HUES48 (cell line): ENCODE data around the gene CYP46A1.
"Not testable (repeated sequence)": the region's sequence is repeated elsewhere in the genome, so short reads cannot be mapped to it uniquely, and the experiment has no call there.

Experiments
- H3K27ac ChIP-seq: one replicate; pipeline ENCODE4 v1.7.0; 2013; ENCODE audit warnings: low read depth, low read length, inconsistent platforms
- H3K27me3 ChIP-seq: 2 replicates; pipeline ENCODE4 v1.6.1; 2013; ENCODE audit warnings: mild to moderate bottlenecking, low read length; ENCODE audit not compliant: control insufficient read depth, insufficient read depth
- H3K36me3 ChIP-seq: 2 replicates; pipeline ENCODE4 v1.6.1; 2013; ENCODE audit warnings: low read length; ENCODE audit not compliant: control insufficient read depth, insufficient read depth
- H3K4me1 ChIP-seq: 2 replicates; pipeline ENCODE4 v1.6.1; 2013; ENCODE audit warnings: mild to moderate bottlenecking, low read length; ENCODE audit not compliant: control insufficient read depth, insufficient read depth
- H3K4me3 ChIP-seq: 2 replicates; pipeline ENCODE4 v1.5.1; 2013; ENCODE audit warnings: mild to moderate bottlenecking, low read depth, low read length
- H3K9ac ChIP-seq: 2 replicates; pipeline ENCODE4 v1.6.1; 2013; ENCODE audit warnings: mild to moderate bottlenecking, low read depth, low read length, moderate library complexity
- H3K9me3 ChIP-seq: 2 replicates; pipeline ENCODE4 v1.6.1; 2013; ENCODE audit warnings: low read length; ENCODE audit not compliant: control insufficient read depth, insufficient read depth

Gene CYP46A1

GRCh38 chr14:99683619-99684409 lies at the start of gene CYP46A1:
CYP46A1 (plus strand) TSS chr14:99684298; CDS start chr14:99684418, 120 bp downstream.
- peak within 1 kb of the TSS; percentile 77 for H3K27ac ChIP-seq
- peak within 1 kb of the TSS; percentile 44; the same call in 1 of the 2 replicates for H3K9ac ChIP-seq
- peaks cover 9% of the 10 kb centered on the region; the same call in 1 of the 2 replicates for H3K4me1 ChIP-seq
- no peaks in the 10 kb centered on the region; the same call in 1 of the 2 replicates for H3K27me3 ChIP-seq
- H3K36me3 ChIP-seq = no peaks in the 10 kb centered on the region
- H3K4me3 ChIP-seq = peak within 1 kb of the TSS; percentile 93
- no peaks in the 10 kb centered on the region for H3K9me3 ChIP-seq

GRCh38 chr14:99634443-99634842 lies 49.7 kb upstream of the CYP46A1 start:
- Histone ChIP-seq H3K9ac (no peak overlapping the region), H3K27ac (no peak overlapping the region), H3K4me3 (no peak overlapping the region), H3K36me3 (no peaks in the 10 kb centered on the region), H3K27me3 (no peaks in the 10 kb centered on the region), H3K9me3 (no peaks in the 10 kb centered on the region), H3K4me1 (no peaks in the 10 kb centered on the region)

GRCh38 chr14:99635116-99635515 lies 49.0 kb upstream of the CYP46A1 start:
- H3K9me3 ChIP-seq = no peaks in the 10 kb centered on the region
- no peak overlapping the region for H3K9ac ChIP-seq
- no peaks in the 10 kb centered on the region for H3K27me3 ChIP-seq
- H3K27ac ChIP-seq = no peak overlapping the region
- H3K36me3 ChIP-seq = no peaks in the 10 kb centered on the region
- no peaks in the 10 kb centered on the region for H3K4me1 ChIP-seq
- H3K4me3 ChIP-seq = no peak overlapping the region

- H3K27ac ChIP-seq = no peak overlapping the region
These were observed 47.6 kb upstream of the CYP46A1 start for GRCh38 chr14:99636487-99636886.

GRCh38 chr14:99637624-99638023 lies 46.5 kb upstream of the CYP46A1 start:
- no peaks in the 10 kb centered on the region for H3K4me1 ChIP-seq
- H3K4me3 ChIP-seq = no peak overlapping the region
- H3K9me3 ChIP-seq = no peaks in the 10 kb centered on the region
- no peak overlapping the region for H3K9ac ChIP-seq
- H3K36me3 ChIP-seq = no peaks in the 10 kb centered on the region
- no peaks in the 10 kb centered on the region for H3K27me3 ChIP-seq
- no peak overlapping the region for H3K27ac ChIP-seq

More at GRCh38 chr14:99636487-99636886, 47.6 kb upstream of the CYP46A1 start:
- Histone ChIP-seq H3K36me3 (no peaks in the 10 kb centered on the region), H3K9me3 (no peaks in the 10 kb centered on the region), H3K4me1 (no peaks in the 10 kb centered on the region), H3K27me3 (no peaks in the 10 kb centered on the region), H3K4me3 (no peak overlapping the region), H3K9ac (no peak overlapping the region)

- not testable (repeated sequence) for H3K9ac ChIP-seq, H3K27ac ChIP-seq, H3K4me3 ChIP-seq, H3K4me1 ChIP-seq, H3K36me3 ChIP-seq, H3K9me3 ChIP-seq
- peaks cover 31% of the 10 kb centered on the region for H3K27me3 ChIP-seq
These were observed 41.3 kb upstream of the CYP46A1 start for GRCh38 chr14:99642771-99643170.

- no peak overlapping the region for H3K9ac ChIP-seq
These were observed 40.8 kb upstream of the CYP46A1 start for GRCh38 chr14:99643343-99643742.

GRCh38 chr14:99644035-99644587 lies 40.0 kb upstream of the CYP46A1 start:
- Histone ChIP-seq H3K36me3 (no peaks in the 10 kb centered on the region), H3K9ac (no peak overlapping the region), H3K9me3 (no peaks in the 10 kb centered on the region), H3K27me3 (peaks cover 31% of the 10 kb centered on the region), H3K4me1 (peaks cover 6% of the 10 kb centered on the region), H3K27ac (no peak overlapping the region), H3K4me3 (peak overlapping the region; percentile 69; the same call in 1 of the 2 replicates)

More at GRCh38 chr14:99643343-99643742, 40.8 kb upstream of the CYP46A1 start:
- Histone ChIP-seq H3K9me3 (no peaks in the 10 kb centered on the region), H3K27me3 (peaks cover 31% of the 10 kb centered on the region), H3K4me1 (peaks cover 6% of the 10 kb centered on the region), H3K4me3 (no peak overlapping the region), H3K36me3 (no peaks in the 10 kb centered on the region), H3K27ac (no peak overlapping the region)

- Histone ChIP-seq H3K4me1 (peaks cover 6% of the 10 kb centered on the region), H3K27ac (no peak within 1 kb of the TSS), H3K9ac (peak within 1 kb of the TSS; percentile 61), H3K9me3 (no peaks in the 10 kb centered on the region), H3K36me3 (no peaks in the 10 kb centered on the region), H3K27me3 (peaks cover 31% of the 10 kb centered on the region), H3K4me3 (peak within 1 kb of the TSS; percentile 69)
These were observed 39.2 kb upstream of the CYP46A1 start, which contains the start of gene HHIPL1 for GRCh38 chr14:99644723-99645544. HHIPL1 (plus strand) TSS chr14:99645129; CDS start chr14:99645208, 79 bp downstream.

GRCh38 chr14:99645545-99646505 lies 38.3 kb upstream of the CYP46A1 start:
- no peak overlapping the region for H3K27ac ChIP-seq
- H3K4me3 ChIP-seq = peak overlapping the region; percentile 69; the same call in 1 of the 2 replicates
- H3K9me3 ChIP-seq = no peaks in the 10 kb centered on the region
- peaks cover 6% of the 10 kb centered on the region for H3K4me1 ChIP-seq
- no peaks in the 10 kb centered on the region for H3K36me3 ChIP-seq
- no peak overlapping the region for H3K9ac ChIP-seq
- H3K27me3 ChIP-seq = peaks cover 31% of the 10 kb centered on the region
